Activated CD4-positive, alpha-beta T cell treated with anti-CD3 and anti-CD28 coated beads, Interleukin-2, Interleukin-6, amounts not matched to agents 100 ng/mL and 50 ng/mL, durations not matched to agents 16 hours and 8 hours (primary cell): ENCODE measurements around the gene RASL10B.

Experiments used
- DNase-seq: peaks from one replicate; pipeline ENCODE4 v3.0.0-alpha.2; 2020

The RASL10B gene

GRCh38 chr17:35766489-35766877 lies 35.0 kb downstream of the RASL10B start:
- DNase-seq: no peak

GRCh38 chr17:35766903-35767510 lies 35.6 kb downstream of the RASL10B start:
- DNase-seq: peak; percentile 28

- DNase-seq: no peak
Observed at GRCh38 chr17:35768797-35769196, 37.4 kb downstream of the RASL10B start.

GRCh38 chr17:35769895-35770486 lies 38.6 kb downstream of the RASL10B start:
- no peak for DNase-seq

GRCh38 chr17:35773129-35773528 lies 41.7 kb downstream of the RASL10B start:
- DNase-seq: no peak

- no peak for DNase-seq
Observed at GRCh38 chr17:35773679-35774425, 42.4 kb downstream of the RASL10B start.

- DNase-seq: no peak
Observed at GRCh38 chr17:35774499-35774898, 43.1 kb downstream of the RASL10B start.

- DNase-seq: no peak
Observed at GRCh38 chr17:35775039-35775438, 43.6 kb downstream of the RASL10B start.

GRCh38 chr17:35775583-35775982 lies 44.1 kb downstream of the RASL10B start:
- DNase-seq: no peak

GRCh38 chr17:35778641-35779196 lies 47.3 kb downstream of the RASL10B start:
- DNase-seq: no peak

GRCh38 chr17:35780950-35781349 lies 49.5 kb downstream of the RASL10B start:
- DNase-seq: no peak

GRCh38 chr17:35784895-35785294 lies 53.5 kb downstream of the RASL10B start:
- no peak for DNase-seq

GRCh38 chr17:35786941-35787432 lies 55.5 kb downstream of the RASL10B start:
- DNase-seq: no peak

GRCh38 chr17:35788477-35789368 lies 57.3 kb downstream of the RASL10B start:
- DNase-seq: no peak

- no peak for DNase-seq
Observed at GRCh38 chr17:35790841-35791240, 59.4 kb downstream of the RASL10B start.

- DNase-seq: no peak
Observed at GRCh38 chr17:35791681-35792350, 60.4 kb downstream of the RASL10B start.
